HG02763 (cell line): ENCODE measurements around the gene EXOSC6.
"Not testable (repeated sequence)": the region's sequence is repeated elsewhere in the genome, so short reads cannot be mapped to it uniquely, and the experiment has no call there.

Experiments used
- ATAC-seq: cut with Tn5 transposase; IDR thresholded peaks from one replicate; pipeline ENCODE4 v1.9.1; 2021; ENCODE audit warnings: mild to moderate bottlenecking, moderate library complexity; ENCODE audit not compliant: unreplicated experiment

The EXOSC6 gene

DNA sequence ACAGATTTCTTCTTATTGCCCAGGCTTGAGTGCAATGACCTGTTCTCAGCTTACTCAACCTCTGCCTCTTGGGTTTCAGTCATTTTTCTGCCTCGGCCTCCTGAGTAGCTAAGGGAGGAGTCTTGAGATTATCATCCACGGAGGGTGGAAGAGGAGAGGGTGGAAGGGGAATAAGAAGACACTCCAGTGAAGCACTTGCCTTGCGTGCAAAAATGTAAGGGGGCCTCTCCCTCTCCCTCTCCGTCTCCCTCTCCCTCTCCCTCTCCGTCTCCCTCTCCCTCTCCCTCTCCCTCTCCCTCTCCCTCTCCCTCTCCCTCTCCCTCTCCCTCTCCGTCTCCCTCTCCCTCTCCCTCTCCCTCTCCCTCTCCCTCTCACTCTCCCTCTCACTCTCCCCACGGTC, 48.2 kb downstream of the EXOSC6 start:
- ATAC-seq = not testable (repeated sequence)

DNA sequence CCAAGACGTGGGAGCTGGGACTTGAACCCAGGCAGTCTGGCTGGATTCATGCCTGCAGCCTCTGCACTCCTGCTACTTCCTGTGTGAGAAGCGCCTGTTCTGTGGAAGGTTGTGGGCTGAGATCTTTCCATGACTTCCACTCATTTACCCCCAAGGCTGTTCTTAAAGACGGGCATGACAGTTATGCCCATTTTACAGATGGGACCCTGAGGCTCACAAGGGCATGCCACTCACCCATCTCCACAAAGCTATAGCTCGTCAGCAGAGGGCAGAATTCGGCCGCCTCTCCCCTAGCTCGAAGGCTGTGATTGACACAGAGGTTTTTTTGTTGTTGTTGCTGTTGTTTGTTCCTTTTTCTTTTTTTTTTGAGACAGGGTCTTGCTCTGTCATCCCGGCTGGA, 51.7 kb downstream of the EXOSC6 start:
- not testable (repeated sequence) for ATAC-seq

GRCh38 chr16:70199170-70199569, 52.6 kb downstream of the EXOSC6 start:
- ATAC-seq = not testable (repeated sequence)

- not testable (repeated sequence) for ATAC-seq
Measured at GRCh38 chr16:70198666-70199065, 53.1 kb downstream of the EXOSC6 start.

GRCh38 chr16:70198230-70198629, 53.5 kb downstream of the EXOSC6 start:
- ATAC-seq = not testable (repeated sequence)

DNA sequence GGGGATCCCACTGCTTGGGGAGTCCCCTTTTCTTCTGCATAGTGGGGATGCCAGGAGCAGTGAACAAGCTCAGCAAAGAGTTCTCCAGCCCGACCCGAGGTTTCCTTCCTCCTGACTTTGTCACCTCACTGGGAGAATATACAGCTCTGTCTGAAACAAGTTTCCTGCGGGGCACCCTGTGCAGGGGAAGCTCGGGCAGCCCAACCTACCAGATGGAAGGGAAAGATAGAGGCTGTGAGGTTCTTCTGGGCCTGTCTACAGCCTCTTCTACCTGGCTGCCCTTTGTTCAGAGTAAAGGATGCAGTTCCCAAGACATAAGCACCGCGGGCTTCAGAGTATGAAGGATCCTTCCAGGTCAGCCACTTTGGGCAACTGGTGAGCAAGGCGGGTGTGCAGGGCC, 54.1 kb downstream of the EXOSC6 start:
- not testable (repeated sequence) for ATAC-seq
